ENCODE data around the gene ADAM12.

- TF ChIP-seq CTCF (IDR thresholded peaks at IDR 0.05; ENCODE audit: low read depth, low read length, missing input control) (no peak), YY1 (IDR thresholded peaks at IDR 0.05) (no peak), SP1 (IDR thresholded peaks at IDR 0.05) (no peak), MAX (IDR thresholded peaks at IDR 0.05) (no peak), HNF4A (conservative IDR thresholded peaks at IDR 0.05) (no peak), RAD21 (IDR thresholded peaks at IDR 0.05) (no peak), REST (IDR thresholded peaks at IDR 0.05) (no peak), ATF3 (IDR thresholded peaks at IDR 0.05) (no peak), TAF1 (conservative IDR thresholded peaks at IDR 0.05) (no peak), JUND (IDR thresholded peaks at IDR 0.05) (no peak), EGR1 (IDR thresholded peaks at IDR 0.05; ENCODE audit: low read depth in 2 of 2) (no peak), HNF4G (IDR thresholded peaks at IDR 0.05) (no peak), ZBTB33 (IDR thresholded peaks at IDR 0.05) (no peak), RXRA (IDR thresholded peaks at IDR 0.05) (no peak)
These were observed 403.3 kb downstream of the ADAM12 start for GRCh38 chr10:125984865-125985495.

Measured in liver (tissue), 3 donors.